ENCODE results near the gene FBXO48. TPM values are rescaled to one million over a fixed set of nuclear protein-coding genes. Genes with fewer than 3 reads are reported as not detected.

Gene FBXO48
- total and polyA plus RNA-seq, 10 of the 15 experiments (the other 5 are each of a cell fraction or from before 2014, with no cell fraction given), result 0.56 to 2.3 (median 1.2) TPM

GRCh38 chr2:68512326-68512725 lies 45.2 kb upstream of the FBXO48 start:
- BruUV-seq (replicated peaks), result no TSS peak
- FAIRE-seq, result no peak
- in situ Hi-C loops (cut with MboI), result no loop called here
- Histone ChIP-seq H3K9me3 (replicated peaks; ENCODE audit: control insufficient read depth, insufficient read depth, low read length) (no peaks in the 10 kb centered on the region), H2AFZ (ENCODE audit: control insufficient read depth, low read depth, low read length) (no peak overlapping the region), H3K4me3 (no peak overlapping the region), H3K36me3 (ENCODE audit: control insufficient read depth in 2 of 2, insufficient read depth in 2 of 2, low read length in 1 of 2) (no peaks in the 10 kb centered on the region), H3K27me3 (replicated peaks in 1 of 2; ENCODE audit: control insufficient read depth in 2 of 2, insufficient read depth in 2 of 2, low read length in 1 of 2) (no peaks in the 10 kb centered on the region), H3K9ac (ENCODE audit: control insufficient read depth, insufficient read depth, low read length) (no peak overlapping the region), H4K20me1 (ENCODE audit: control insufficient read depth, insufficient read depth) (no peaks in the 10 kb centered on the region), H3K27ac (ENCODE audit: control insufficient read depth, insufficient read depth) (no peak overlapping the region), H3K4me2 (ENCODE audit: control insufficient read depth, insufficient read depth) (no peak overlapping the region), H3K79me2 (ENCODE audit: control insufficient read depth, insufficient read depth, low read length) (no peaks in the 10 kb centered on the region), H3K4me1 (ENCODE audit: control insufficient read depth, insufficient read depth, low read length) (no peaks in the 10 kb centered on the region)
- no peak for ATAC-seq
- DNase-seq (ENCODE audit: low read depth, low spot score), result no peak
- SMC1A ChIA-PET (ENCODE audit: uncharacterized antibody, unreplicated experiment), result no interaction called here
- RAD21 ChIA-PET (ENCODE audit: unreplicated experiment), result interaction anchor here (0.9 kb wide), 1 partner anchor 49 kb away, joined by 3 read pairs; no protein-coding TSS in a partner anchor
- TF ChIP-seq CUX1 (IDR thresholded peaks at IDR 0.05; ENCODE audit: insufficient replicate concordance, low read depth, low read length), result no peak
- intact Hi-C loops (cut with micrococcal nuclease; ENCODE audit: unreplicated experiment), result no loop called here
- WGBS (ENCODE audit: insufficient coverage, insufficient replicate concordance, low lambda C conversion rate, missing lambda C conversion rate), result 82% methylated on average over 3 of the region's 3 CpGs
- POLR2A ChIA-PET, result no interaction called here
- CTCF ChIA-PET, result interaction anchor here (0.8 kb wide), 1 partner anchor 81 kb away, joined by 3 read pairs; no protein-coding TSS in a partner anchor
